MM.1S (cell line): ENCODE results near the gene SLC25A33.

ENCODE experiments used
- DNase-seq: peaks from one replicate; pipeline ENCODE4 v3.0.0-alpha.2; 2015
- H2AFZ ChIP-seq: fragments of 300-600 bp; sonication (generic); 2 replicates; pipeline ENCODE4 v1.6.0; 2016; ENCODE audit warnings: antibody characterized with exemption, low read length
- H3F3A ChIP-seq: fragments of 300-600 bp; sonication (generic); 2 replicates; pipeline ENCODE4 v1.6.1; 2016; ENCODE audit warnings: mild to moderate bottlenecking, antibody characterized with exemption, low read length, moderate library complexity, mixed read lengths; ENCODE audit not compliant: insufficient read depth
- H3K27ac ChIP-seq: fragments of 300-600 bp; sonication (generic); 2 replicates; pipeline ENCODE4 v1.5.1; 2016; ENCODE audit warnings: mild to moderate bottlenecking, low read length
- H3K27me3 ChIP-seq: fragments of 300-600 bp; sonication (generic); replicated peaks from 2 replicates; pipeline ENCODE4 v1.6.0; 2016; ENCODE audit warnings: low read length; ENCODE audit not compliant: insufficient read depth
- H3K36me3 ChIP-seq: fragments of 300-600 bp; sonication (generic); replicated peaks from 2 replicates; pipeline ENCODE4 v1.6.1; 2016; ENCODE audit warnings: mild to moderate bottlenecking, low read length, mixed read lengths; ENCODE audit not compliant: insufficient read depth
- H3K4me1 ChIP-seq: fragments of 300-600 bp; sonication (generic); 2 replicates; pipeline ENCODE4 v1.6.1; 2016; ENCODE audit warnings: low read length, mixed read lengths
- H3K4me2 ChIP-seq: fragments of 300-600 bp; sonication (generic); 2 replicates; pipeline ENCODE4 v1.6.0; 2016; ENCODE audit warnings: low read depth, low read length
- H3K4me3 ChIP-seq: fragments of 300-600 bp; sonication (generic); 2 replicates; pipeline ENCODE4 v1.5.1; 2016; ENCODE audit warnings: low read length, mixed read lengths
- H3K79me2 ChIP-seq: fragments of 300-600 bp; sonication (generic); 2 replicates; pipeline ENCODE4 v1.6.1; 2016; ENCODE audit warnings: mixed run types, low read length, mixed read lengths
- H3K9ac ChIP-seq: fragments of 300-600 bp; sonication (generic); 2 replicates; pipeline ENCODE4 v1.6.1; 2016; ENCODE audit warnings: low read length, mixed read lengths
- H3K9me2 ChIP-seq: fragments of 300-600 bp; sonication (generic); replicated peaks from 2 replicates; pipeline ENCODE4 v1.6.1; 2016; ENCODE audit warnings: mild to moderate bottlenecking, low read length, mixed read lengths; ENCODE audit not compliant: insufficient read depth
- H3K9me3 ChIP-seq: fragments of 300-600 bp; sonication (generic); replicated peaks from 2 replicates; pipeline ENCODE4 v1.6.1; 2016; ENCODE audit warnings: mild to moderate bottlenecking, low read length, mixed read lengths; ENCODE audit not compliant: insufficient read depth
- H4K20me1 ChIP-seq: fragments of 300-600 bp; sonication (generic); 2 replicates; pipeline ENCODE4 v1.6.1; 2016; ENCODE audit warnings: mild to moderate bottlenecking, low read length, moderate library complexity, mixed read lengths; ENCODE audit not compliant: insufficient read depth
- CTCF ChIP-seq: fragments of 300-600 bp; sonication (generic); IDR thresholded peaks from 2 replicates; pipeline ENCODE4 v1.5.1; 2016; ENCODE audit warnings: antibody characterized with exemption, low read length, mixed read lengths
- EZH2 ChIP-seq: fragments of 300-600 bp; sonication (generic); optimal IDR thresholded peaks from 2 replicates; pipeline ENCODE3; 2017; ENCODE audit warnings: low read depth, mild to moderate bottlenecking, antibody characterized with exemption, low read length, mixed read lengths
- EZH2phosphoT487 ChIP-seq: fragments of 300-600 bp; sonication (generic); IDR thresholded peaks from 2 replicates; pipeline ENCODE4 v1.6.1; 2018; ENCODE audit warnings: antibody characterized with exemption, low read length

Gene SLC25A33

DNA sequence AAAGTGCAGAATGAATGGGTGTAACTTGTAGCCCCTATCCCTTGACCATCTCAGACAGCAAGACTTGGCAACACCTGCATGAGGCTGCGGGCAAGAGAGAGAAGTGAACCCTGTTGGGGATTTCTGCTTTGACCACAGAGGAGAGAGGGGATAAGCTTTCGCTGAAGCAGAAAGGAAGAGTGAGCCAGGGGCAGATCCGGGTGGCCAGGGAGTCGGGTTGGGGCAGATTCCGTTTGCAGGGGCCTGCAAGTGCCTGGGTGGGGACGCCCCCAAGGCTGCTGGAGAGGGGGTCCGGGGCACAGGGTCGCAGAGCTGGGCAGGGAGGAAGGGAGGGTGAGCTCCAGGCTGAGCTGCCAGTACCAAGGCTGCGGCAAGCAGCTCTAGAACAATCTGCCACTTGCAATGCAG lies 86.9 kb downstream of the SLC25A33 start:
- peaks cover 18% of the 10 kb centered on the region for H3K4me1 ChIP-seq
- TF ChIP-seq EZH2phosphoT487 (peak; percentile 98), CTCF (no peak), EZH2 (no peak)
- no peaks in the 10 kb centered on the region for H3K79me2 ChIP-seq
- peak overlapping the region; percentile 76; the same call in 1 of the 2 replicates for H3K4me2 ChIP-seq
- H3K27me3 ChIP-seq = peaks cover 82% of the 10 kb centered on the region
- no peak overlapping the region for H3K9ac ChIP-seq
- no peak overlapping the region for H3K4me3 ChIP-seq
- no peak overlapping the region for H2AFZ ChIP-seq
- peaks cover 9% of the 10 kb centered on the region for H4K20me1 ChIP-seq
- H3F3A ChIP-seq = peaks cover 9% of the 10 kb centered on the region; the same call in 1 of the 2 replicates
- no peaks in the 10 kb centered on the region for H3K9me2 ChIP-seq
- H3K27ac ChIP-seq = no peak overlapping the region
- H3K36me3 ChIP-seq = no peaks in the 10 kb centered on the region
- H3K9me3 ChIP-seq = no peaks in the 10 kb centered on the region
- peak; percentile 71 for DNase-seq

DNA sequence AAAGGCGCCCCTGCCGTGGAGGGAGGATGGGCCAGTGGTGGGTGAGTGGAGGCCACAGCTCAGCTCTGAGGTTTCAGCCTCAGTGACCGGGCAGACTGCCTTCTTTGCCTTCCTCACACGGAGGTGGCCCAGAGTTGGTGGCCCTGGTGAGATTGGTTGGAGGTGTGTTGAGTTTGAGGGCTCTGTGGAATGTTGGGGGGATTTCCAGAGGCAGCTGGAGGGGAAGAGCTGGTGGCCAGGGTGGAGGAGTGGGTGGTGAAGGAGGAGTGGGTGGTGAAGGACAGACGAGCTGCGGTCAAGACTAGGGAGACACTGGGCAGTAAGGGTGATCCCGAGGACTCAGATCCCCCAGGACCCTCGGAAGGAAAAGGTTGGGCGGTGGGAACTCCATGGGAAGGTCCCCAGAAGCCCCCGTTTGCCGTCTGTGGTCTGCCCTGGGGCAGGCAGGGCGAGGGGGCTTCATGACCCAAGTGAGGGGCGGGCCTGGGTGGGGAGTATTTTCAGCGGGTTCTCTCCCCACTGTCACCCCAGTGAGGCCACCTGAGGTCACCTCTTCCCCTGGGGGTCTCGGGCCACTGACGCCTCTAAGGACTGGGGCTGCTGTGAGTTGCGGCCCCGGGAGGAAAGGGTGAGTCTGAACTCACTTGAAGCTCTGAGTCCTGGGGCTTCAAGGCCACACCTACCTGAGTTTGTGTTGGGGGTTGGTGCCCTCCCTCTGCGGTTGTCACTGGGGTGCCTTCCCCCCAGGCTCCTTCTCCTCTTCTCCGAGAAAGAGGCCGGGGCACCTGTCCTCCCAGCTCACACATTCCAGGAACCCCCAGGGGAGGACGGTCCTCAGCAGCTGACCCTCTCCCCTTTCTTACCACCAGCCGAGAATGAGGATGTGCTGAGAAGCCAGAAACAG lies 89.5 kb downstream of the SLC25A33 start:
- Histone ChIP-seq H3K79me2 (no peaks in the 10 kb centered on the region), H3K4me2 (no peak overlapping the region)
- TF ChIP-seq EZH2 = no peak
- TF ChIP-seq CTCF = no peak
- no peak for TF ChIP-seq EZH2phosphoT487

GRCh38 chr1:9629445-9630201 lies 90.4 kb downstream of the SLC25A33 start:
- H3K9ac ChIP-seq = no peak overlapping the region
- no peaks in the 10 kb centered on the region for H3K9me3 ChIP-seq
- no peaks in the 10 kb centered on the region for H3K79me2 ChIP-seq
- H3K27ac ChIP-seq = no peak overlapping the region
- H3K4me1 ChIP-seq = peaks cover 18% of the 10 kb centered on the region
- H3K4me2 ChIP-seq = no peak overlapping the region
- peaks cover 90% of the 10 kb centered on the region for H3K27me3 ChIP-seq
- no peak for TF ChIP-seq EZH2phosphoT487
- no peak for TF ChIP-seq CTCF
- TF ChIP-seq EZH2 = no peak
- no peaks in the 10 kb centered on the region for H3K9me2 ChIP-seq
- peaks cover 9% of the 10 kb centered on the region; the same call in 1 of the 2 replicates for H3F3A ChIP-seq
- DNase-seq = no peak
- H3K36me3 ChIP-seq = no peaks in the 10 kb centered on the region
- H4K20me1 ChIP-seq = peaks cover 9% of the 10 kb centered on the region
- H3K4me3 ChIP-seq = no peak overlapping the region
- H2AFZ ChIP-seq = no peak overlapping the region

More for the DNA sequence above, 89.5 kb downstream of the SLC25A33 start:
- H3K9me2 ChIP-seq = no peaks in the 10 kb centered on the region
- no peak overlapping the region for H2AFZ ChIP-seq
- no peak overlapping the region for H3K4me3 ChIP-seq
- H3K9ac ChIP-seq = no peak overlapping the region
- DNase-seq = no peak
- H3K4me1 ChIP-seq = peaks cover 18% of the 10 kb centered on the region
- no peak overlapping the region for H3K27ac ChIP-seq
- peaks cover 90% of the 10 kb centered on the region for H3K27me3 ChIP-seq
- H4K20me1 ChIP-seq = peaks cover 9% of the 10 kb centered on the region
- no peaks in the 10 kb centered on the region for H3K36me3 ChIP-seq
- H3K9me3 ChIP-seq = no peaks in the 10 kb centered on the region
- peaks cover 9% of the 10 kb centered on the region; the same call in 1 of the 2 replicates for H3F3A ChIP-seq
